Neural crest cell (in vitro differentiated cells): ENCODE results near the gene MYF5. TPM values are rescaled to one million over a fixed set of nuclear protein-coding genes. Genes with fewer than 3 reads are reported as not detected.

Source experiments
- DNase-seq: peaks from one replicate; pipeline ENCODE4 v3.0.0; 2021; ENCODE audit warnings: low read depth, mixed read lengths, low spot score
- H3K27ac Mint-ChIP-seq: one replicate; pipeline ENCODE4 v1.8.0; 2021; ENCODE audit warnings: mild to moderate bottlenecking, mixed read lengths; ENCODE audit not compliant: unreplicated experiment
- H3K27me3 Mint-ChIP-seq: 2 replicates; pipeline ENCODE4 v1.8.0; 2021; ENCODE audit warnings: low read depth, mild to moderate bottlenecking, mixed read lengths
- H3K36me3 Mint-ChIP-seq: 2 replicates; pipeline ENCODE4 v1.8.0; 2021; ENCODE audit warnings: low read depth, mild to moderate bottlenecking, mixed read lengths
- H3K4me1 Mint-ChIP-seq: 2 replicates; pipeline ENCODE4 v1.8.0; 2021; ENCODE audit warnings: mixed read lengths
- H3K4me3 Mint-ChIP-seq: one replicate; pipeline ENCODE4 v1.8.0; 2021; ENCODE audit warnings: mild to moderate bottlenecking, mixed read lengths
- H3K9me3 Mint-ChIP-seq: 2 replicates; pipeline ENCODE4 v1.8.0; 2021; ENCODE audit warnings: mixed read lengths
- CTCF ChIP-seq: fragments of 200-600 bp; sonication (generic); conservative IDR thresholded peaks from 2 replicates; pipeline ENCODE4 v1.5.0; 2021; ENCODE audit warnings: antibody characterized with exemption, mild to moderate bottlenecking
- total RNA-seq: library from RNA; stranded (reverse); gene quantifications from 2 replicates; pipeline ENCODE4 v1.2.1, GENCODE V29; 2021

MYF5 gene
- total RNA-seq, 1 donor from 2014 or later, result not detected

DNA sequence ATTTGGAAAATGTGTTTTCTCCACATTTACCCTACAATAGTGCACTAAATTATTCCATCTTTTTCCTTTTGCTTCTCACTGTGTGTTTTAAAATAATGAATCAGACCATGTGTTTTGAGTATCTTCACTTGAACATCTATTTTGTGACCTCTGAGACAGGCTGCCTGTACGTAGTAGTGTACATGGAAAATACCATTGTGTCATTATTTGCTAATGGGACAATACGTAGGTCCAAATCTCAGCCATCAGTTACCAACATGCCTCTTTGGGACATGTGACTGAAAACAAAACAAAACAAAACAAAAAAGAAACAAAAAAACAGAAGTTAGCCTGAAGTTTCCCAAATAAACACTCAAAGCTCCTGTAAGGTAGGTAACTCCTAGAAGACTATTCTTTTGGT lies 16.4 kb upstream of the MYF5 start:
- H3K4me3 Mint-ChIP-seq, result no peak overlapping the region
- H3K36me3 Mint-ChIP-seq, result no peaks in the 10 kb centered on the region
- H3K27ac Mint-ChIP-seq, result no peak overlapping the region
- TF ChIP-seq CTCF, result no peak
- H3K27me3 Mint-ChIP-seq, result no peaks in the 10 kb centered on the region
- no peak for DNase-seq
- no peaks in the 10 kb centered on the region for H3K9me3 Mint-ChIP-seq
- H3K4me1 Mint-ChIP-seq, result peaks cover 7% of the 10 kb centered on the region

DNA sequence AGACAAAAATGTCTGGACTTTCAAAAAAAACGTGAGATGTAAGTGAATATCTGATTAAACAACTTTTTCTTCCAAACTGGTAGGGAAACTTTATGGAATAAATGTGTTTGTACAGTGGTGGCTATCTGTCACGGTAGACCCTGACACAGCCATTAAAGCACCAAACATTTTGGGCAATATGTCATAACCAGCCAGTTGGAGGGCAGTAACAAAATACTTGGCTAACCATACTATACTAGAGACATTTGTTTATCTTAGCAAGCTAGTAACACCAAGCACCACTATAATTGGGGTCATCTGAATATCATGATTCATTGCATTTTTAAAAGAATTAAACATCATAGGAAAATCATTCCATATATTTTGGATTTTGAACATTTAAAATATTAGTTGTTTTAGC lies 15.3 kb upstream of the MYF5 start:
- DNase-seq, result no peak
- no peaks in the 10 kb centered on the region for H3K36me3 Mint-ChIP-seq
- no peak overlapping the region for H3K4me3 Mint-ChIP-seq
- H3K9me3 Mint-ChIP-seq, result no peaks in the 10 kb centered on the region
- peaks cover 7% of the 10 kb centered on the region for H3K4me1 Mint-ChIP-seq
- H3K27ac Mint-ChIP-seq, result no peak overlapping the region
- H3K27me3 Mint-ChIP-seq, result peaks cover 8% of the 10 kb centered on the region
- TF ChIP-seq CTCF, result no peak

- Mint-ChIP-seq H3K4me1 (peaks cover 7% of the 10 kb centered on the region), H3K27me3 (peaks cover 26% of the 10 kb centered on the region), H3K36me3 (no peaks in the 10 kb centered on the region), H3K27ac (no peak overlapping the region), H3K4me3 (no peak overlapping the region), H3K9me3 (no peaks in the 10 kb centered on the region)
- no peak for DNase-seq
- TF ChIP-seq CTCF, result no peak
Measured at GRCh38 chr12:80702889-80703805, 13.6 kb upstream of the MYF5 start.

DNA sequence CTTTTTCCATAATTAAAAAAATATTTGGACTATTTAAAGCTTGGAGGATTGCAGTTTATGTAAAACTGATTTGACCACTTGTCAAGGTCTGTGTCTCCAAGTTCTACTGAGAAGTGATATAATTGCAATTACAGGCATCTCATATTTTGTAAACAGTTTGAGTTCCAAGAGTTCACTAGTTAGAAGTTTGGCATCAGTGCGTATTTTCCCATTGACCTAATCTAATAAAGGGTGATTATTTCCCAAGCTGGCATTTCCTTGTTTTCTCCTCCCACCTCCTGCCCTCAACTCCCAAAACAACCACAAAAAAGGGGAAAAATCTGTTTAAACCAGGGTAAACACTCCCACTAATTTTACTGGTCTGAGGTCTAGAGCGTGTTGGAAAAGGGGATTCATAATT lies 12.3 kb upstream of the MYF5 start:
- H3K27me3 Mint-ChIP-seq, result peaks cover 38% of the 10 kb centered on the region
- peaks cover 14% of the 10 kb centered on the region for H3K4me1 Mint-ChIP-seq
- H3K4me3 Mint-ChIP-seq, result no peak overlapping the region
- no peaks in the 10 kb centered on the region for H3K9me3 Mint-ChIP-seq
- peaks cover 3% of the 10 kb centered on the region for H3K36me3 Mint-ChIP-seq
- H3K27ac Mint-ChIP-seq, result no peak overlapping the region
- TF ChIP-seq CTCF, result no peak
- no peak for DNase-seq

DNA sequence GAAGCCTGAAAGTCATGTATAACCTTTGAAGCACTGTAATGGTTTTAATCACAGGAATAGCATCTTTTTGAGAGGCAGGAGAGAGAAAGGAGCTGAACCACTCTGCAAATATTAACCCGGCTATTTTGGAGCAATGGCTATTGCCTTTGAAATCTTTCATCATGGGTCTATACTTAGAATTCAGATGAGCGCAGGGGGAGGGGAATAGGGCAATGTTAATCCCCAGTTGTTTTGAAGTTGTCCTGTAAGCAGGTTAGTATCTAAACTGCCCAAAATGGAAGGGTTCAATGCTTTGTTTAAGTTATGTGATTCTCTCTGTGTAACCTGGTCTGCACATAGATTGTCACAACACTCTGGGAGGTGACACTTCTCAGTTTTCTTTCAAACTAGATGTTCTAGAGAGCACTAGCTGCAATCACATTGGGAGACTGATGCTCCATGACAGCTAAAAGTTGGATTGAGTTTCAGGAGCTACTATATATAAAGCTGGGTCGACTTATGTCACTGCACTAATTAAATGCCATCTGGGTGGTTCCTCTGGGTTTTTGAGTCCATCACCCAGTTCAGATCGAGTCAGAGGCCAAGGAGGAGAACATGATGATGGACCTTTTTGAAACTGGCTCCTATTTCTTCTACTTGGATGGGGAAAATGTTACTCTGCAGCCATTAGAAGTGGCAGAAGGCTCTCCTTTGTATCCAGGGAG lies 9.4 kb upstream of the MYF5 start, which contains the start of gene MYF6:
Gene MYF6 (plus strand): TSS at position 509 of the 704 bp plus-strand sequence. CDS start 86 bp downstream, at position 595.
- peak within 1 kb of the TSS; percentile 88 for H3K4me3 Mint-ChIP-seq
- no peak within 1 kb of the TSS for H3K27ac Mint-ChIP-seq
- peaks cover 3% of the 10 kb centered on the region for H3K36me3 Mint-ChIP-seq
- TF ChIP-seq CTCF, result no peak
- H3K9me3 Mint-ChIP-seq, result no peaks in the 10 kb centered on the region
- H3K4me1 Mint-ChIP-seq, result peaks cover 14% of the 10 kb centered on the region
- H3K27me3 Mint-ChIP-seq, result peaks cover 63% of the 10 kb centered on the region
- no peak for DNase-seq
